ENCODE measurements around the gene CFAP107.

The CFAP107 gene

DNA sequence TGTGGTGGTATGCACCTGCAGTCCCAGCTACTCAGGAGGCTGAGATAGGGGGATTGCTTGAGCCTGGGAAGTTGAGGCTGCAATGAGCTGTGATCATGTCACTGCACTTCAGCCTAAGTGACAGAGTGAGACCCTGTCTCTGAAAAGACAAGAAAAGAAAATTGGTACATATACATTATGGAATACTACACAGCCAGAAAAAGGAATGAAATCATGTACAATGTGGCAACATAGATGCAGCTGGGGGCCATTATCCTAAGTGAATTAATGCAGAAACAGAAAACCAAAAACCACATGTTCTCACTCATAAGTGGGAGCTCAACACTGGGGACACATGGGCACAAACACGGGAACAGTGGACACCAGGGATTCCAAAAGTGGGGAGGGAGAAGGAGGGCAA is 7.1 kb upstream of the CFAP107 start:
- no peak overlapping the region for H3K4me3 ChIP-seq (ENCODE audit: low read depth, low read length)
- no peak for DNase-seq (ENCODE audit: low read depth)
- TF ChIP-seq, protein P1, sequence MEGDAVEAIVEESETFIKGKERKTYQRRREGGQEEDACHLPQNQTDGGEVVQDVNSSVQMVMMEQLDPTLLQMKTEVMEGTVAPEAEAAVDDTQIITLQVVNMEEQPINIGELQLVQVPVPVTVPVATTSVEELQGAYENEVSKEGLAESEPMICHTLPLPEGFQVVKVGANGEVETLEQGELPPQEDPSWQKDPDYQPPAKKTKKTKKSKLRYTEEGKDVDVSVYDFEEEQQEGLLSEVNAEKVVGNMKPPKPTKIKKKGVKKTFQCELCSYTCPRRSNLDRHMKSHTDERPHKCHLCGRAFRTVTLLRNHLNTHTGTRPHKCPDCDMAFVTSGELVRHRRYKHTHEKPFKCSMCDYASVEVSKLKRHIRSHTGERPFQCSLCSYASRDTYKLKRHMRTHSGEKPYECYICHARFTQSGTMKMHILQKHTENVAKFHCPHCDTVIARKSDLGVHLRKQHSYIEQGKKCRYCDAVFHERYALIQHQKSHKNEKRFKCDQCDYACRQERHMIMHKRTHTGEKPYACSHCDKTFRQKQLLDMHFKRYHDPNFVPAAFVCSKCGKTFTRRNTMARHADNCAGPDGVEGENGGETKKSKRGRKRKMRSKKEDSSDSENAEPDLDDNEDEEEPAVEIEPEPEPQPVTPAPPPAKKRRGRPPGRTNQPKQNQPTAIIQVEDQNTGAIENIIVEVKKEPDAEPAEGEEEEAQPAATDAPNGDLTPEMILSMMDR (IDR thresholded peaks at IDR 0.05; ENCODE audit: low read depth, low read length, missing control alignments): no peak

DNA sequence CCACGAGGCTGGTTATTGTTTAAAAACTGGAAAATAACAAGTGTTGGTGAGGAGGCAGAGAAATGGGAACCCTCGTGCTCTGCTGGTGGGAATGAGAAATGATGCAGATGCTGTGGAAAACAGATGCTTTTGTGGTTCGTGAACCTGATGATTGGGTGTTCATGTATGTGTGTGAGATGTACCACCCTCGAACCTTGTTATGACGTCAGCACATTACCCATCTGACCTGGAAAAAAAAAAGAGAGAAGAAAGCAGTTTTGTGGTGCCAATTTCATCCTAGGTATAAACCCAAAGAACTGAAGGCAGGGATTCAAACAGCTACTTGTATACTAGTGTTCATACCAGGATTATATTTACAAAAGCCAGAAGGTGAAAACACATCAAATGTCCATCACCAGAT is 6.4 kb upstream of the CFAP107 start:
- TF ChIP-seq, protein P1 (IDR thresholded peaks at IDR 0.05; ENCODE audit: low read depth, low read length, missing control alignments): no peak
- H3K4me3 ChIP-seq (ENCODE audit: low read depth, low read length): no peak overlapping the region
- no peak for DNase-seq (ENCODE audit: low read depth)

DNA sequence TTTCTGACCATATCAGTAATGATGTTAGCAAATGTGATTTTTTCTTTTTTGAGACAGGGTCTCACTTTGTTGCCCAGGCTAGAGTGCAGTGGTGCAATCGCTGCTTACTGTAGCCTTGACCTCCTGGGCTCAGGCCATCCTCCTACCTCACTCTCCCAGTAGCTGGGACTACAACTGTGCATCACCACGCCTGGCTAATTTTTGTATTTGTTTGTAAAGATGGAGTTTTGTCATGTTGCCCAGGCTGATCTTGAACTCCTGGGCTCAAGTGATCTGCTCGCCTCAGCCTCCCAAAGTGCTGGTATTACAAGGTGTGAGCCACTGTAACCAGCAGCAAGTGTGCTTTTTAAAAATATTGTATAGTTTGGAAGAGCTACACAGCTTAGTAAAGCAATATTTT is 4.1 kb upstream of the CFAP107 start:
- TF ChIP-seq, protein P1 (IDR thresholded peaks at IDR 0.05; ENCODE audit: low read depth, low read length, missing control alignments): no peak
- H3K4me3 ChIP-seq (ENCODE audit: low read depth, low read length): no peak overlapping the region
- no peak for DNase-seq (ENCODE audit: low read depth)

DNA sequence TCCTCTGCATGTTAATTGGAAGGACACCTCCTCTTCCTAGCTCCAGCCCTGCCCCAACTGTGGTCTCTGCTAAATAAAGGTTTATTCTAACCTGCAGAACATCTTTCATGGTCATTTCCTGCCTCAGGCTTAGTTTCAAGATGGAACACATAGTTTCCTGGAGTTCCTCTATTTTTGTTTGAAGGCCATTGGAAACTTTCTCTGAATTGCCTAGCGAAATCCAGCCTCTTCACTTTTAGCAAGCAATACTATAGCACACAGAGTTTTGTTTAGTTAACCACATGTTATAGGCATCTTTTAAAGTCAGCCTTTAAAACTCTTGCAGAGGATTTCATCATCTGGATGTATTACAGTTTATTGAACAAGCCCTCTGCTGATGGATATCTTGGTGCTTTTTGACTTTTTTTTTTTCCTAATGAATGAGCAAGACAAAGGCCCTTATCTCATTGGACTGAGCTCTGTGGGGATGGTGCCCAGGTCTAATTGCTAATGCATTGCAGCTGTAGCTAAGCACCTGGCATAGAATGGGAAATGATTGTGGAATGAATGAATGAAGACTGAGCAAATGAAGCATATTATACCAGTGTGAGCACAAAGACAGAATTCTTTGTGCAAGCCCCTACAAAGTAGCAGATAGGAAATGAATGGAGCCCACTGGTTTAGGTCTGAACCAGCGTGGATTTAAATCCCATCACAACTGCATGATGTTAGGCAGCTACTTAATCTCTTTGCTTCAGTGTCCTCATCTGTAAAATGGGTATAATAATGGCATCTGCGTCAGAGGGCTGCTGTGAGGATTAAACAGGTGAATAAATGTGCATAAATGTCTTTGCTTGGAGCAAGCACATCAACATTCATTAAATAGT is 641 bp upstream of the CFAP107 start:
- no peak overlapping the region for H3K4me3 ChIP-seq (ENCODE audit: low read depth, low read length)
- TF ChIP-seq, protein P1 (IDR thresholded peaks at IDR 0.05; ENCODE audit: low read depth, low read length, missing control alignments): no peak
- no peak for DNase-seq (ENCODE audit: low read depth)

DNA sequence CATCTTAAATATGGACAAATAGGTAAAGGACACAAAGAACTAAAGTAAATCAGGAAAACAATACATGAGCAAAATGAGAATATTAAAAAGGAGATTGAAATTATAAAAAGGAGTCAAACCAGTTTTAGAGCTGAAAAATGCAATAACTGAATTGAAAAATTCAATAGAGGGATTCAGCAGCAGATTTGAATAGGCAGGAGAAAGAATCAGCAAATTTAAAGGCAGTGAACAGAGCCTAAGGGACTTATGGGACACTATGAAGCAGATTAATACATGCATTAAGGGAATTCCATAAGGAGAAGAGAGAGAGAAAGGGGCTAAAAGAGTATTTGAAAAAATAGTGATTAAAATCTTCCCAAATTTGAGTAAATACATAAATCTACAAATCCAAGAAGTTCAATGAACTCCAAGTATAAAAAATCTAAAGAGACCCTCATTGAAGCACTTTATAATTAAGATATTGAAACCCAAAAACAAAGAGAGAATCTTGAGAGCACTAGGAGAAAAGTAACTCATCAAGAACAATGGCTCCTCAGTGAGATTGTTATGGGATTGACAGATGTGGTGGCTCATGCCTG is 2.9 kb downstream of the CFAP107 start:
- TF ChIP-seq, protein P1 (IDR thresholded peaks at IDR 0.05; ENCODE audit: low read depth, low read length, missing control alignments): no peak

DNA sequence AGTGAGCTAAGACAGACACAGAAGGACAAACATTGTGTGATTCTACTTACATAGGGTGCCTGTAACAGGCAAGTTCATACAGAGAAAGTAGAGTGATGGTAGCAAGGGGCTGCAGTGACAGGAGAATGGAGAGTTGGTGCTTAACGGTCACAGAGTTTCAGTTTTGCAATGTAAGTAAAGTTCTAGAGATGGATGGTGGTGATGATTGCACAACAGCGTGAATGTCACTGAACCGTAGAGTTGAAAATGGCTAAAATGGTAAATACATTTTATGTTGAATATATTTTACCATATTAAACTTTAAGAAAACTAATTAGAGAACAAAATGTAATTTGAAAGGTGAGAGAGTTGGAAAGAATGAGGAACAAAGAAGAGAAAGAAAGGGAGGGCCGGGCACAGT is 8.7 kb downstream of the CFAP107 start:
- DNase-seq (ENCODE audit: low read depth): no peak
- TF ChIP-seq, protein P1 (IDR thresholded peaks at IDR 0.05; ENCODE audit: low read depth, low read length, missing control alignments): no peak
- no peak overlapping the region for H3K4me3 ChIP-seq (ENCODE audit: low read depth, low read length)

More for the DNA sequence above, 2.9 kb downstream of the CFAP107 start:
- no peak for DNase-seq (ENCODE audit: low read depth)
- H3K4me3 ChIP-seq (ENCODE audit: low read depth, low read length): no peak overlapping the region

All from GM12864 (cell line).